ENCODE measurements around the gene IFITM5.
"Not testable (repeated sequence)": the region's sequence is repeated elsewhere in the genome, so short reads cannot be mapped to it uniquely, and the experiment has no call there.

Gene IFITM5

GRCh38 chr11:299081-299891 lies at the start of gene IFITM5:
Gene IFITM5 (minus strand): TSS chr11:299526. CDS start chr11:299490, 36 bp downstream.
- DNase-seq (ENCODE audit: low read depth), result no peak

DNA sequence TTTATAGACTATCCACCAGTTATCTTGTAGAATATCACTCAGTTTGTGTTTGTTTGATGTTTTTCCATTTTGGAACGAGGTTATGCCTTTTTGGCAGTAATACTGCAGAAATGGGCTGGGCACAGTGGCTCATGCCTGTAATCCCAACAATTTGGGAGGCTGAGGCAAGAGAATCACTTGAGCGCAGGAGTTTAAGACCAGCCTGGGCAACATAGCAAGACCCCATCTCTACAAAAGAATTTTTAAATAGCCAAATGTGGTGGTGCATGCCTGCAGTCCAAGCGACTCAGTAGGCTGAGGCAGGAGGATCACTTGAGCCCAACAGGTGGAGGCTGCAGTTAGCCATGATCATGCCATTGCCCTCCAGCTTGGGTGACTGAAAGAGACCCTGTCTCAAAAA lies 47.2 kb upstream of the IFITM5 start:
- DNase-seq (ENCODE audit: low read depth), result no peak

DNA sequence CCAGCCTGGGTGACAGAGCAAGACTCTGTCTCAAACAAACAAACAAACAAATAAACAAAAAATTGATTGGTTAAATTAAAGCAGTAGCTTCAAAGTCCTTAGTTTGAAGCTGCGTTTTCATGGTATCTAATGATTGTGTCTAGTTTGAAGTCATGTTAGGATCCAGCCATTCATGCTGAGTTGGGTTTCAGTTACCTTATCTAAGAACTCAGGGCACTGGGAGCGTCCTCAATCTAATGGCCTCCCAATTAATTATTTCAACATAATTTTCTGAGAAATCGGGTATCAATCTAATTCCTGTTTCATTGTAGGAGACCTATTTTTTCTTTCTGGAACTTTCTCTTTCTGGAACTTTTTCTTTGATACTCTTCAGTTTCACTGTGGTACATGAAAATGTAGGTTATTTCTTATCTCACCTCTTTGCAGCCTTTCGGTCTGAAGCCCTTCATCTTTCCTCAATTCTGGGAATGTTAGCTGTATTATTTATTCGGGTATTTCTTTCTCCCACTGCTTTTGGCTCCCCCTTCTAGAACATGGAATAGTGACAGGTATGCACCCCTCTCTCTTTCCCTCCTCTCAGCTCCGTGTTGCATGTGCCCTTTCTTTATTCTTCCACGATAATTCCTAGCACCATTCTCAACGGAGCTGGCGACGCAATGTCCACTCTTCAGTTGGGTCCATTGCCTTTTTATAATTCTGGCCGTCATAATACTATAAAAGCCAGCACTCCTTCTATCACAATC lies 45.7 kb upstream of the IFITM5 start:
- DNase-seq (ENCODE audit: low read depth), result no peak

DNA sequence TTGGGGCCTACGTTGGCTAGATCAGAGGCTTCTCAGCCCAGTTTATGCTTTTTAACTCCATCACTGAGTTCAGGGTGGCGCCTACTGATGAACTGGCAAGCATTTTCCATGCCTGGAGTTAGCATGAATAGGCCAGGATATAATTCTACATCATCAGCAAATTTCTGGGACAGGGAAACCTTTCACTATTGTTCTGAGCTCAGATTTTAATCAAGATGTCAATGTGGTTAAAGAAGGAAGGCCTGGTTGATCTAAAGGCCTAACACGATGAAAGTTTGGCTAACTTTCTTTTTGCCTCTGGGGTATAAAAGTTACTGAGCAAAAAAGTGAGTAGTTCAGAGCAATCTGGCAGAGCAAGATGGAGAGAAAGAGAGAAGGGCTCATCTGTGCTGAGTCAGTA lies 43.0 kb upstream of the IFITM5 start:
- DNase-seq (ENCODE audit: low read depth), result no peak

DNA sequence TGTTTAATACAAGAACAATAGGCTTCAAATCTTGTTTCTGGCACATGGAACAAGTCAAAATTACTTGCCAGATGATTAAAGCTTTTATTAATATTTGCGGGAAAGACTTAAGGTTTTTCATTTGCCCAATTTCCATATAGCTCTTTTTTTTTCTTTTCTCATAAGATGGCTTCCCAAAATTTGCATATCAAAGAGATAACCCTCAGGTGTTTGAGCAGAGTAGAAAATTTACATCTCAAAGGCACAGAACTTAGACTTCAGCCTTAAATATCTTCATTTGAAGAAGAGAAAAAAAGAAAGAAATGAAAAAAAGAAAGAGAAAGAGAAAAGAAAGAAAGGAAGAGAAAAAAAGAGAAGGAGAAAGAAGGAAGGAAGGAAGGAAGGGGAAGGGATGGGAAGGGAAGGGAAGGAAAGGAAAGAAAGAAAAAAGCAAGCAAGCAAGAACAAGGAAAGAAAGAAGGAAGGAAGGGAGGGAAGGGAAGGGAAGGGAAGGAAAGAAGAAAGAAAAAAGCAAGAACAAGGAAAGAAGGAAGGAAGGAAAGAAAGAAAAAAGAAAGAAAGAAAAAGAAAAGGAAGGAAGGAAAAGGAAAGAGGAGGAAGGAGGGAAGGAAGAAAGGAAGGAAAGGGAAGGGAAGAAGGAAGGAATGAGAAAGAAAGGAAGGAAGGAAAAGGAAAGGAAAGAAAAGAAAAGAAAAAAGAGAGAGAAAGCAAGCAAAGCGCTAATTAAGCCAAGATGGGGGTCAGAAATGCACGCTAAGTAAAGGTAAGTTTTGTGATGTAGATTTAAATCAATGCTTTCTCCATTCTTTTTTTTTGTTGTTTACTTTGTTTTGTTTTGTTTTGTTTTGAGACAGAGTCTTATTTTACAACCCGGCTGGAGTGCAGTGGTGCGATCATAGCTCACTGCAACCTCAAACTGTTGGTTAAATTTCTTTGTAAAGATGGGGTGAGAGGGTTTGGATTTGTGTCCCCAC lies 41.5 kb upstream of the IFITM5 start:
- DNase-seq (ENCODE audit: low read depth), result no peak

- DNase-seq (ENCODE audit: low read depth), result no peak
These were observed 40.6 kb upstream of the IFITM5 start for GRCh38 chr11:339963-340362.

GRCh38 chr11:337711-338110 lies 38.4 kb upstream of the IFITM5 start:
- DNase-seq (ENCODE audit: low read depth), result no peak

GRCh38 chr11:336659-337198 lies 37.4 kb upstream of the IFITM5 start:
- no peak for DNase-seq (ENCODE audit: low read depth)

- no peak for DNase-seq (ENCODE audit: low read depth)
These were observed 36.7 kb upstream of the IFITM5 start for GRCh38 chr11:335779-336658.

DNA sequence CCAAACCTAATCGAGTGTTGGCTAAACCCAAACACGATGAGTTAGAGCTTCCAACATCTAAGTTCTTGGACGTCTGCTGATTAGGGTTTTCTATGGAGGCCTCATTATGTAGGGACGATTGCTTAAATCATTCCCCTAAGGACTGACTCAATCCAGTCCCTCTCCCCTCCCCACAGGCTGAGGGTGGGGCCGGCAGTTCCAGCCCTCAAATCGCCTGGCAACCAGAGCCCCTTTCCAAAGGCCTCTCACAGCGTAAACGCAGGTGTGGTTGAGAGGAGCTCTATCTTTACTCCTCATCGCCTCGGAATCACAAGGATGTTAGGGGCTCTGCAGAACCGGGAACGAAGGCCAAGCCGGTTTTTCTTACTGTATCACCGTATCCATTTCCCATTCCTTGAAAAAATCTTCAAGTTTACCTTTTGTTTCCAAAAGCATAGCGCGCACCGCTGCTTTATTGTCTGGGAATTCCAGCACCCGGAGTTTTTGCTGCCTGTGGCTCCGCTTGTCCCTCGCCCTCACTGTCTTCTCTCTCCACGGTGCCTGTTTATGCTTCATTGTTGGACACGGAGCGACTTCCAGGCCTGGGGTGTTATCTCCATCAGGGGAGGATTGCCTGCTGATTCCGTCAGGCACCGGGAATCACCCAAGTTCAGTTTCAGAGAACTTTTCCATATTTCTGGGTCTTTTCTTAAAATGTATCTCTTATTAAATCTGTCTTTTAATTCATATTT lies 35.1 kb upstream of the IFITM5 start:
- DNase-seq (ENCODE audit: low read depth), result no peak

DNA sequence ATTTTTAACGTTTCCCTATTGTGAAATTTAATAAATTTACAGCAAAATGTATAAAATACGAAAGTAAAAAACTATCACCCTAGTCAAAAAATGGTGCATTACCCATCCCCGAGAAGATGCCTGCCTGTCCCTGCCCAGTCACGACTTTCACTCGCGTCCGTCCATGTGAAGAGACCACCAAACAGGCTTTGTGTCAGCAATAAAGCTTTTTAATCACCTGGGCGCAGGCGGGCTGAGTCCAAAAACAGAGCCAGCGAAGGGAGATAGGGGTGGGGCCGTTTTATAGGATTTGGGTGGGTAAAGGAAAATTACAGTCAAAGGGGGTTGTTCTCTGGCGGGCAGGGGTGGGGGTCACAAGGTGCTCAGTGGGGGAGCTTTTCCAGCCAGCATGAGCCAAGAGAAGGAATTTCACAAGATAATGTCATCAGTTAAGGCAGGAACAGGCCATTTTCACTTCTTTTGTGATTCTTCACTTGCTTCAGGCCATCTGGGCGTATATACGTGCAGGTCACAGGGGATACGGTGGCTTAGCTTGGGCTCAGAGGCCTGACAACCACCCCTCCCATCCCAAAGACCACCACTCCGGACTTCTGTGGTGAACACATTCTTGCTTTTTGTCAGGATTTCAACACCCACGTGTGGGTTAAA lies 34.4 kb upstream of the IFITM5 start:
- DNase-seq (ENCODE audit: low read depth), result not testable (repeated sequence)

- DNase-seq (ENCODE audit: low read depth), result no peak
These were observed 33.5 kb upstream of the IFITM5 start for GRCh38 chr11:332651-333480.

GRCh38 chr11:331358-332060 lies 32.2 kb upstream of the IFITM5 start:
- DNase-seq (ENCODE audit: low read depth), result no peak

GRCh38 chr11:330694-331357 lies 31.5 kb upstream of the IFITM5 start:
- no peak for DNase-seq (ENCODE audit: low read depth)

DNA sequence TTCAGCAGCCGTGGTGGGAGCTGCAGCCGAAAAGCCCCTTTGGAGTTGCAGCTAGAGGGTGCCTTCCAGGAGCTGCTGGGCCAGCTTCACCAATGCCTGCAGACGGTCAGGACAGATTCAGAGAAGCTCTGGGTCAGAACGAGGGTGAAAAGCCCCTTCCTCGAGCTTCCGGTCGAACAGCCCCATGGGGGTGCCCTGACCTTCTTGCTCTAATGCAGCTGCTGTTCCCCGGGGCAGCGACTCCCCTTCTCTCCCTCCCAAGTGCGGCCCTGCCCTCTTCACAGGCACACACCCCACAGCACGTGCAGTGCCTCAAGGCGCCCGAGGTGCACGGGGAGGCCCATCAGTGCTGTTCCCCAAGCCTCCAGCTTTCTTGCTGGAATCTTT lies 31.0 kb upstream of the IFITM5 start:
- no peak for DNase-seq (ENCODE audit: low read depth)

DNA sequence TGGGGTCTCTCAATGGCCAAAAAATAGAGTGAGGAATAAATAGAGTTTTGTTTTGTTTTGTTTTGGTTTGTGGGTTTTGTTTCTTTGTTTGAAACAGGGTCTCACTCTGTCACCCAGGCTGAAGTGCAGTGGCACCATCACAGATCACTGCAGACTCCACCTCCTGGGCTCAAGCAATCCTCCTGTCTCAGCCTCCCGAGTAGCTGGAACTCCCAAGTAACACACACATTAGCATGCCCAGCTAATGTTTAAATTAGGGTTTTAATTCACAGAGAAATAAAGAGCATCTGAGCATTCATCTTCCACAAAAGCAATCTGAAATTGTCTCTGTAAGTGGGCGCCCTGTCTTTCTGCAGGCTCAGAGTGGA lies 30.5 kb upstream of the IFITM5 start:
- DNase-seq (ENCODE audit: low read depth), result no peak

DNA sequence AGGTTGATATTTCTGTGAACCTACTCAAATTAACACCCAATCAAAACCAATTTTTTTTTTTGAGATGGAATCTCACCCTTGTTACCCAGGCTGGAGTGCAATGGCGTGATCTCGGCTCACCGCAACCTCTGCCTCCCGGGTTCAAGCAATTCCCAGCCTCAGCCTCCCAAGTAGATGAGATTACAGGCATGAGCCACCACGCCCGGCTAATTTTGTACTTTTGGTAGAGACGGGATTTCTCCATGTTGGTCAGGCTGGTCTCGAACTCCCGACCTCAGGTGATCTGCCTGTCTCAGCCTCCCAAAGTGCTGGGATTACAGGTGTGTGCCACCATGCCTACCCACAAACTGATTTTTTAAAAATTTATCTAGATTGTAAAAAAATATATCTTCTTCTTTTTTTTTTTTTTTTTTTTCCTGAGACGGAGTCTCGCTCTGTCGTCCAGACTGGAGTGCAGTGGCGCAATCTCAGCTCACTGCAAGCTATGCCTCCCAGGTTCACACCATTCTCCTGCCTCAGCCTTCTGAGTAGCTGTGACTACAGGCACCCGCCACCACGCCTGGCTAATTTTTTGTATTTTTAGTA lies 29.3 kb upstream of the IFITM5 start:
- DNase-seq (ENCODE audit: low read depth), result not testable (repeated sequence)
